Measurements from ENCODE around the gene PLD1.

GRCh38 chr3:171807129-171807675 is 3.1 kb downstream of the PLD1 start:
- TF ChIP-seq POLR2A (IDR thresholded peaks at IDR 0.05) = no peak
- TF ChIP-seq, protein P1, sequence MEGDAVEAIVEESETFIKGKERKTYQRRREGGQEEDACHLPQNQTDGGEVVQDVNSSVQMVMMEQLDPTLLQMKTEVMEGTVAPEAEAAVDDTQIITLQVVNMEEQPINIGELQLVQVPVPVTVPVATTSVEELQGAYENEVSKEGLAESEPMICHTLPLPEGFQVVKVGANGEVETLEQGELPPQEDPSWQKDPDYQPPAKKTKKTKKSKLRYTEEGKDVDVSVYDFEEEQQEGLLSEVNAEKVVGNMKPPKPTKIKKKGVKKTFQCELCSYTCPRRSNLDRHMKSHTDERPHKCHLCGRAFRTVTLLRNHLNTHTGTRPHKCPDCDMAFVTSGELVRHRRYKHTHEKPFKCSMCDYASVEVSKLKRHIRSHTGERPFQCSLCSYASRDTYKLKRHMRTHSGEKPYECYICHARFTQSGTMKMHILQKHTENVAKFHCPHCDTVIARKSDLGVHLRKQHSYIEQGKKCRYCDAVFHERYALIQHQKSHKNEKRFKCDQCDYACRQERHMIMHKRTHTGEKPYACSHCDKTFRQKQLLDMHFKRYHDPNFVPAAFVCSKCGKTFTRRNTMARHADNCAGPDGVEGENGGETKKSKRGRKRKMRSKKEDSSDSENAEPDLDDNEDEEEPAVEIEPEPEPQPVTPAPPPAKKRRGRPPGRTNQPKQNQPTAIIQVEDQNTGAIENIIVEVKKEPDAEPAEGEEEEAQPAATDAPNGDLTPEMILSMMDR (IDR thresholded peaks at IDR 0.05) = no peak
